Lower leg skin (tissue), 4 donors: ENCODE data around the gene NECTIN1. TPM values are rescaled to one million over a fixed set of nuclear protein-coding genes. Genes with fewer than 3 reads are reported as not detected.
"Not testable (repeated sequence)": the region's sequence is repeated elsewhere in the genome, so short reads cannot be mapped to it uniquely, and the experiment has no call there.

ENCODE experiments used
- DNase-seq, 2 donors: peaks; one replicate each; pipeline ENCODE4 v3.0.0-alpha.2; 2019; ENCODE audit warnings: low spot score in 2 of 2
- H3K4me3 ChIP-seq: fragments of 200-600 bp; sonication (generic); 2 replicates; pipeline ENCODE4 v1.5.1; 2017; ENCODE audit warnings: mild to moderate bottlenecking, low read depth; ENCODE audit not compliant: poor library complexity, severe bottlenecking
- CTCF ChIP-seq, 3 donors: fragments of 450-650 bp; IDR thresholded peaks; one replicate each; pipeline ENCODE4 v1.5.1; 2016; ENCODE audit warnings: antibody characterized with exemption in 3 of 3, mild to moderate bottlenecking in 3 of 3, moderate library complexity in 2 of 3
- POLR2A ChIP-seq, 2 donors: fragments of 450-650 bp; IDR thresholded peaks; one replicate each; pipeline ENCODE4 v1.6.1; 2016 to 2017; ENCODE audit warnings: antibody characterized with exemption in 2 of 2, mild to moderate bottlenecking in 1 of 2, moderate library complexity in 1 of 2
- WGBS, 2 donors: methylation state at CpG; one replicate each; pipeline ENCODE4 v1.1.5; 2018; 5-methylcytosine and 5-hydroxymethylcytosine counted together
- intact Hi-C: fragments of 100-400 bp; cut with DNase I; formaldehyde crosslinking; loops from one replicate; pipeline ENCODE4 v1.15.0; 2023; ENCODE audit warnings: low total_unique reads
- total RNA-seq, 4 donors: library from RNA; depleted of rRNA; stranded (reverse); fragments of >200 nt; gene quantifications; one replicate each; pipeline ENCODE4 v1.1.0, GENCODE V29; 2016

NECTIN1 gene
- total RNA-seq, 4 donors from 2014 or later, result 111 to 142 (median 130) TPM

GRCh38 chr11:119607726-119608125 is 121.3 kb downstream of the NECTIN1 start:
- WGBS, 2 donors, result 27 to 35% methylated on average over 5 of the region's 5 CpGs
- H3K4me3 ChIP-seq, result no peak overlapping the region
- intact Hi-C loops, result no loop called here
- no peak for TF ChIP-seq CTCF (IDR thresholded peaks at IDR 0.05)
- no peak for TF ChIP-seq POLR2A (IDR thresholded peaks at IDR 0.05)
- DNase-seq, result no peak

DNA sequence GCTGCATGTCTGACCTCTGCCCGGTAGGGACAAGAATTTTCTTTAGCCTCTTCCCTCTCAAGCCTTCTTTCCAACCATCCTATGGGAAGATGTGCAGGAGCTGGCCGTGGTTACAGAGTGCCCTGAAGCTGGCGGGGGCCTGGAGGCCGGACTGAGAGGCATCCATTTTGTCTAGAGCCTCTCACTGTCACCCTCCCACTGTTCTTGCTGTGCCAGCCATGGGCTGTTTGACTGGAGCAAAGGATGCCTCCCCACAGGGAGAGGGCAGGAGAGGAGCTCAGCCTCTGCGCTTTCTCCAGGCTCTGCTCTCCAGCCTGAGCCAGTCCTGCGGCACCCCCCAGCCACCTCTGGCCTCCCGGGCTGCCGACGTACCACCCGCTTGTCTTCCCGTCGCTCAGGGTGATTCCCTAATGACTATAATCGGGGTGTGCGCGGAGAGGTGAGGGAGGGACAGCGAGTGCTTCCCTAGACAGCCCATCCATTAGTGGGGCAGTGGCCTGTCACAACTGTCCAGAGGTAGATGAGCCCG is 123.8 kb downstream of the NECTIN1 start:
- TF ChIP-seq POLR2A (IDR thresholded peaks at IDR 0.05) (no peak), CTCF (IDR thresholded peaks at IDR 0.05) (no peak)
- no peak for DNase-seq
- 81% methylated on average over 17 of the region's 17 CpGs for WGBS, 2 donors
- intact Hi-C loops, result no loop called here
- H3K4me3 ChIP-seq, result no peak overlapping the region

DNA sequence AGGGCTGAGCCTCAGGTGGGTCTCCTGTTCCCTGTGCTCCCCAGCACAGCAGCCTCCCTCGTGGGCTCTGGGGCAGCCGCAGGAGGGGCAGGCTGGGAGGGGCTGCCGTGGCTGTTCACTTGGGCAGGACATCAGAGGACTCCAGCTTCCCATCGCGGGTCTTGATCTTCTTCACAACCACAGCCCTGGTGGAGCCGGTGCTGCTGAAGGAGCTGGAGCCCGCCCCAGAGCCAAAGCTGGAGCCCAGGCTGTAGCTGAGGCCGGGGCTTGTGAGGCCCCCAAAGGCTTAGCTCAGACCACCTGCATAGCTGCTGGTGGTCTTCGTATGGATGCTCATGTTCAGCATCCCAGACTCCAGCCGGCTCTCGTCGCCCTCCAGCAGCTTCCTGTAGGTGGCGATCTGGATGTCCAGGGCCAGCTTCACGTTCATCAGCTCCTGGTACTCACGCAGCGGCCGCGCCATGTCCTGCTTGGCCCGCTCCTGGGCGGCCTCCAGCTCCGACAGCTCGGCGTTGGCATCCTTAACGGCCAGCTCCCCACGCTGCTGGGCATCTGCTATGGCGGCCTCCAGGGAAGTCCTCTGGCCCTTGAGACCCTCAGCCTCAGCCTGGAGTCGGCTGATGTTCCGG is 126.1 kb downstream of the NECTIN1 start:
- no peak for TF ChIP-seq POLR2A (IDR thresholded peaks at IDR 0.05)
- TF ChIP-seq CTCF (IDR thresholded peaks at IDR 0.05), result no peak
- H3K4me3 ChIP-seq, result no peak overlapping the region
- no peak for DNase-seq
- intact Hi-C loops, result no loop called here
- 84% methylated on average over 20 to 25 of the region's 28 CpGs for WGBS, 2 donors

DNA sequence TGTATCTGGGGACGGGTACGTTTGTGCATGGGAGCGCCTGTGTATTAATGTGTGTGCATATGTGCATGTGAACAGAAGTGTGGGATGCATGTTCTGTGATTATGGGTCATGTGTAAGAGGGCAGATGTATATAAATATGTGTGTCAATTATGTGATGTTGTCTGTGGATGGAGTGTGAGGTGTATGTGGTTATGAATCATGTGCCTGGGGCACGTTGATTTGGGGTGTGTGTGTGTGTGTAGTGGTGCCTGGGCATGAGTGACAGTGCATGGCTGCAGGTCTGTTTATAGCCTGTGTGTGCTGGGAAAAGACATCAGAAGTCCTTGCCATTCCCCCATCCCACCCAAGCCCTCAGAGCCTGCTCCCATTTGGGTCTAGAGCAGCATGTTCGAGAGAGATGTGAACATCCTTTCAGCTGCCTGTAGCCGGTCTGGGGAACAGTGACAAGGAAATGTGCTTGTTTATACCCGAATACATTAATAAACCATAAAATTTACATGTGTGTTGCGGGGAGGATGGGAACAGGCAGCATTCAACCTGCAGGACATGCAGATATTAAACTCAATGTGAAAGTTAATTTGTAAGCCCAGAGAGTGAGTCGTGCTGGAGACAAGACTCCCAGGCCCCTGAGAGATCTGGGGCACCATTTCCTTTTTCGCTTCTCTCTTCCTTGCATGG is 129.0 kb downstream of the NECTIN1 start:
- no peak for TF ChIP-seq POLR2A (IDR thresholded peaks at IDR 0.05)
- no peak for TF ChIP-seq CTCF (IDR thresholded peaks at IDR 0.05)
- intact Hi-C loops, result no loop called here
- DNase-seq, result no peak
- 58 to 61% methylated on average over 10 of the region's 10 CpGs for whole genome bisulfite sequencing, 2 donors
- no peak overlapping the region for H3K4me3 ChIP-seq

DNA sequence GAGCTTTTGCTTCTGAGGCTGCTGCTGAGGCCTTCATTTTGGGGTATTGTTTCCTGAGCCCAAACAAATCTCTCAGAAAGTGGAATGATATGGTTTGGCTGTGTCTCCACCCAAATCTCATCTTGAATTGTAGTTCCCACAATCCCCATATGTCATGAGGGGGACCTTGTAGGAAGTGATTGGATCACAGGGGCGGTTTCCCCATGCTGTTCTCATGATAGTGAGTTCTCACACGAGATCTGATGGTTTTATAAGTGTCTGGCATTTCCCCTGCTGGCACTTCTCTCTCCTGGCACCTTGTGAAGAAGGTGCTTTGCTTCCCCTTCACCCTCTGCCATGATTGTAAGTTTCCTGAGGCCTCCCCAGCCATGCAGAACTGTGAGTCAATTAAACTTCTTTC is 133.1 kb downstream of the NECTIN1 start:
- H3K4me3 ChIP-seq, DNase-seq, intact Hi-C loops: not testable (repeated sequence)
- 52 to 65% methylated on average over 2 of the region's 2 CpGs for WGBS, 2 donors

DNA sequence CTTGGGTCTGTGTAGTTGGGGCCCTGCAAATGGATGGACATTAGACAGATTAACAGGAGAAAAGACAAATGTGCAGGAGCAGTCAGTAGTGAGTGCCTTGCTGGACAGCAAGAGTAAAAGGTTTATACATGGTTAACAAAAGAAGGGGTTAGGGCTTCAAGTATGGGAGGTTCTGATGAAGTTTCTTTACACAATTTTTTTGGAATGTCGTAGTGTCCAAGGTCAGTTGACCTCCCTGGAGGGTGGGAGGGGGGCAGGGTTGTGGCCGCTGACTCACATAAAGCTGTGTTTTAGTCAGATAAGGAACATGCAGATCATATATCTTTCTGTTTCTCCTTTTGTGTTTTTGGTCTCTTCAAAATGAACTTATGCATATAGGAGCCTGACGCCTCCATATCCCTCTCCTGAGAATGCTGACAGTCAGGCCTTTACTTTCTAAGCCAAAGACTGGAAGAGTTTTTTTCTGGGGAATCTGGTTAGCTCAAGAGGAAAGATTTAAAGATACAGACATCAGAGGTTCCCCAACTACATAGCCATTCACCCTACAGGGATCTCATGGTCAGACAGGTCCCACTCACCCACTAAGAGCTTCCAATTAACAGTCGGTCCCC is 134.3 kb downstream of the NECTIN1 start:
- H3K4me3 ChIP-seq, result no peak overlapping the region
- 61 to 65% methylated on average over 4 of the region's 4 CpGs for WGBS, 2 donors
- no peak for TF ChIP-seq POLR2A (IDR thresholded peaks at IDR 0.05)
- TF ChIP-seq CTCF (IDR thresholded peaks at IDR 0.05), result no peak
- no peak for DNase-seq
- intact Hi-C loops, result no loop called here
